Osteoblast (primary cell): ENCODE data around the gene PMP22. TPM values are rescaled to one million over a fixed set of nuclear protein-coding genes. Genes with fewer than 3 reads are reported as not detected.
A peak's percentile ranks its signal among the peaks of the same experiment; 100 is the strongest.

Experiments used
- DNase-seq: peaks from one replicate; pipeline ENCODE4 v3.0.0; 2011; ENCODE audit warnings: low spot score, mixed read lengths; ENCODE audit not compliant: insufficient read length; ENCODE audit errors: missing footprints
- H2AFZ ChIP-seq: 2 replicates; pipeline ENCODE4 v1.6.0; 2011; ENCODE audit warnings: mild to moderate bottlenecking, low read length
- H3K27ac ChIP-seq: 2 replicates; pipeline ENCODE4 v1.5.1; 2011; ENCODE audit warnings: mild to moderate bottlenecking, low read depth, low read length, moderate library complexity
- H3K27me3 ChIP-seq: 2 replicates; pipeline ENCODE4 v1.6.0; 2012; ENCODE audit warnings: mild to moderate bottlenecking, control low read depth, inconsistent platforms, low read length, moderate library complexity; ENCODE audit not compliant: insufficient read depth
- H3K36me3 ChIP-seq: 2 replicates; pipeline ENCODE4 v1.5.1; 2011; ENCODE audit warnings: mild to moderate bottlenecking, low read length, control low read depth, moderate library complexity; ENCODE audit not compliant: insufficient read depth
- H3K4me1 ChIP-seq: 2 replicates; pipeline ENCODE4 v1.5.1; 2011; ENCODE audit warnings: mild to moderate bottlenecking, low read length, control low read depth, moderate library complexity; ENCODE audit not compliant: insufficient read depth
- H3K4me2 ChIP-seq: 2 replicates; pipeline ENCODE4 v1.6.0; 2011; ENCODE audit warnings: mild to moderate bottlenecking, low read length; ENCODE audit not compliant: insufficient read depth
- H3K4me3 ChIP-seq: fragments of 200-600 bp; sonication (generic); 3 replicates; pipeline ENCODE4 v1.5.1; 2012; ENCODE audit warnings: mild to moderate bottlenecking, low read length, inconsistent platforms; ENCODE audit not compliant: insufficient read depth
- H3K79me2 ChIP-seq: 2 replicates; pipeline ENCODE4 v1.6.0; 2012; ENCODE audit warnings: mild to moderate bottlenecking, low read length, control low read depth, inconsistent platforms; ENCODE audit not compliant: insufficient read depth
- H3K9me3 ChIP-seq: 2 replicates; pipeline ENCODE4 v1.5.1; 2011; ENCODE audit warnings: low read depth, low read length, control low read depth
- H4K20me1 ChIP-seq: 2 replicates; pipeline ENCODE4 v1.6.0; 2012; ENCODE audit warnings: mild to moderate bottlenecking, low read length, control low read depth; ENCODE audit not compliant: insufficient read depth
- total RNA-seq: library from RNA; depleted of rRNA; stranded (reverse); fragments of >200 nt; gene quantifications from 2 replicates; pipeline ENCODE4 v1.2.3, GENCODE V29; 2012
- TF ChIP-seq, protein P1 (sequence below): IDR thresholded peaks from 2 replicates; pipeline ENCODE4 v1.5.1; 2011; ENCODE audit warnings: mild to moderate bottlenecking, low read depth, low read length, moderate library complexity; ENCODE audit errors: extremely low read depth

Gene PMP22
- total RNA-seq, 1 donor = 163 TPM

- Histone ChIP-seq H3K36me3 (peaks cover 38% of the 10 kb centered on the region), H3K79me2 (peaks cover 91% of the 10 kb centered on the region)
Observed at GRCh38 chr17:15249487-15249886, 15.6 kb downstream of the PMP22 start.

DNA sequence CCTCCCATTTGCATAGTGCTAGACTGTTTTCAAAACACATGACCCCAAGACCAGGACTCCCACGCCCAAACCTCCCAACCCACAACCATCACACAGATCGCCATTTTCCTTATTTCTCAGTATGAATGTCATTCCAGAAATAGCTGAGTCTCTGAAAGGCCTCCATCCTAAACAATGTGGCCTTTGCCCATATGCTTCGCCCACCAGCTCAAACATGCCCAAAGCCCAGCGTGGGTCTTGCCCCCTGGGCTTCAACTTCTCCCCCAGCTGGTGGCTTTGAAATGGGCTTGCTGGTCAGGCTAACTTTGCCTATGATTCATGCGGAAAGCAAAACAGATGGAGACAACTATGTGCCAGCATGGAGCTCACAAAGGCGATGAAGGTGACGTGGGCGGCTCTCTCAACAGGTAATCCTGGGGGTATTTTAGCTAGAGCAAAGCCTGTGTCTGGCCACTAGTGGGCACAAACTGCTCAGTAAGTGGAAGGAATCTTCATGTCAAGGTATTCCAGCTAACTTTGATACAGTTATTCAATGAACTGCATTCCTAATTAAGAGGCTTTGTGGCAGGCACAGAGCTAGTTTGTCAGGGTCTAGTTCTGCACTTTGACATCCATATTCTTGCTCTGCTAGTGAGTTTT, 17.1 kb downstream of the PMP22 start:
- H3K9me3 ChIP-seq = no peaks in the 10 kb centered on the region
- no peak for DNase-seq
- peaks cover 57% of the 10 kb centered on the region for H4K20me1 ChIP-seq
- H3K27me3 ChIP-seq = no peaks in the 10 kb centered on the region
- peaks cover 5% of the 10 kb centered on the region for H3K4me1 ChIP-seq
- peaks cover 23% of the 10 kb centered on the region for H3K36me3 ChIP-seq
- H3K4me2 ChIP-seq = peak overlapping the region; percentile 30
- H2AFZ ChIP-seq = no peak overlapping the region
- peaks cover 87% of the 10 kb centered on the region for H3K79me2 ChIP-seq
- H3K4me3 ChIP-seq = no peak overlapping the region
- TF ChIP-seq, protein P1, sequence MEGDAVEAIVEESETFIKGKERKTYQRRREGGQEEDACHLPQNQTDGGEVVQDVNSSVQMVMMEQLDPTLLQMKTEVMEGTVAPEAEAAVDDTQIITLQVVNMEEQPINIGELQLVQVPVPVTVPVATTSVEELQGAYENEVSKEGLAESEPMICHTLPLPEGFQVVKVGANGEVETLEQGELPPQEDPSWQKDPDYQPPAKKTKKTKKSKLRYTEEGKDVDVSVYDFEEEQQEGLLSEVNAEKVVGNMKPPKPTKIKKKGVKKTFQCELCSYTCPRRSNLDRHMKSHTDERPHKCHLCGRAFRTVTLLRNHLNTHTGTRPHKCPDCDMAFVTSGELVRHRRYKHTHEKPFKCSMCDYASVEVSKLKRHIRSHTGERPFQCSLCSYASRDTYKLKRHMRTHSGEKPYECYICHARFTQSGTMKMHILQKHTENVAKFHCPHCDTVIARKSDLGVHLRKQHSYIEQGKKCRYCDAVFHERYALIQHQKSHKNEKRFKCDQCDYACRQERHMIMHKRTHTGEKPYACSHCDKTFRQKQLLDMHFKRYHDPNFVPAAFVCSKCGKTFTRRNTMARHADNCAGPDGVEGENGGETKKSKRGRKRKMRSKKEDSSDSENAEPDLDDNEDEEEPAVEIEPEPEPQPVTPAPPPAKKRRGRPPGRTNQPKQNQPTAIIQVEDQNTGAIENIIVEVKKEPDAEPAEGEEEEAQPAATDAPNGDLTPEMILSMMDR = peak; percentile 54
- H3K27ac ChIP-seq = no peak overlapping the region

More at GRCh38 chr17:15249487-15249886, 15.6 kb downstream of the PMP22 start:
- H3K4me1 ChIP-seq = peaks cover 5% of the 10 kb centered on the region
- H3K4me3 ChIP-seq = no peak overlapping the region
- DNase-seq = no peak
- H3K4me2 ChIP-seq = no peak overlapping the region
- no peaks in the 10 kb centered on the region for H3K9me3 ChIP-seq
- H2AFZ ChIP-seq = no peak overlapping the region
- no peak overlapping the region for H3K27ac ChIP-seq
- peaks cover 68% of the 10 kb centered on the region for H4K20me1 ChIP-seq
- TF ChIP-seq, protein P1 = no peak
- no peaks in the 10 kb centered on the region for H3K27me3 ChIP-seq

- TF ChIP-seq, protein P1 = no peak
- no peak for DNase-seq
- peaks cover 80% of the 10 kb centered on the region for H3K79me2 ChIP-seq
Observed at GRCh38 chr17:15245054-15245453, 20.1 kb downstream of the PMP22 start.

GRCh38 chr17:15240644-15241043, 24.5 kb downstream of the PMP22 start:
- H3K4me1 ChIP-seq = peaks cover 5% of the 10 kb centered on the region
- DNase-seq = no peak
- H3K4me3 ChIP-seq = no peak overlapping the region
- no peak overlapping the region for H3K27ac ChIP-seq
- no peaks in the 10 kb centered on the region for H3K9me3 ChIP-seq
- TF ChIP-seq, protein P1 = no peak
- H3K79me2 ChIP-seq = peaks cover 73% of the 10 kb centered on the region
- no peak overlapping the region for H2AFZ ChIP-seq
- peaks cover 24% of the 10 kb centered on the region for H4K20me1 ChIP-seq
- H3K36me3 ChIP-seq = peaks cover 24% of the 10 kb centered on the region
- H3K4me2 ChIP-seq = no peak overlapping the region
- no peaks in the 10 kb centered on the region for H3K27me3 ChIP-seq

More at GRCh38 chr17:15245054-15245453, 20.1 kb downstream of the PMP22 start:
- Histone ChIP-seq H2AFZ (no peak overlapping the region), H3K27ac (no peak overlapping the region), H3K27me3 (no peaks in the 10 kb centered on the region), H3K4me1 (peaks cover 5% of the 10 kb centered on the region), H4K20me1 (peaks cover 42% of the 10 kb centered on the region), H3K4me2 (no peak overlapping the region), H3K9me3 (no peaks in the 10 kb centered on the region), H3K4me3 (no peak overlapping the region), H3K36me3 (no peaks in the 10 kb centered on the region)
